A549 (cell line): ENCODE data around the gene KLK11.

ENCODE experiments used
- CHD2 ChIP-seq: fragments of 150-350 bp; IDR thresholded peaks from 2 replicates; pipeline ENCODE4 v1.6.1; 2014; ENCODE audit warnings: low read length; ENCODE audit not compliant: partially characterized antibody
- CTCF ChIP-seq: fragments of >200 bp; sonication (Bioruptor Twin); formaldehyde crosslinking; IDR thresholded peaks from 3 replicates; pipeline ENCODE4 v1.5.1; 2016
- EHMT2 ChIP-seq: fragments of 200-600 bp; sonication (generic); IDR thresholded peaks from 2 replicates; pipeline ENCODE4 v1.6.1; 2016; ENCODE audit warnings: antibody characterized with exemption, low read depth, mild to moderate bottlenecking, moderate library complexity
- EP300 ChIP-seq, 2 experiments: fragments of >200 bp; sonication (Bioruptor Twin); formaldehyde crosslinking; IDR thresholded peaks; 2 replicates in 1 of 2; 3 replicates in 1 of 2; pipeline ENCODE4 v1.6.1; 2016 to 2017
- FOSL2 ChIP-seq, 2 experiments: fragments of 450-650 bp in 1 of 2; fragments of >200 bp in 1 of 2; sonication (Bioruptor Twin) in 1 of 2; formaldehyde crosslinking; IDR thresholded peaks; 2 replicates each; pipeline versions ENCODE4 v1.5.0 to v1.6.1; 2016 to 2020; ENCODE audit warnings: mild to moderate bottlenecking in 1 of 2, moderate library complexity in 1 of 2
- JUN ChIP-seq, 2 experiments: fragments of >200 bp; sonication (Bioruptor Twin); formaldehyde crosslinking; IDR thresholded peaks; 2 replicates in 1 of 2; 3 replicates in 1 of 2; pipeline ENCODE4 v1.6.1; 2016 to 2017
- JUNB ChIP-seq: fragments of >200 bp; sonication (Bioruptor Twin); formaldehyde crosslinking; IDR thresholded peaks from 2 replicates; pipeline ENCODE4 v1.6.1; 2016
- POLR2A ChIP-seq: IDR thresholded peaks from 2 replicates; pipeline ENCODE4 v1.6.1; 2012; ENCODE audit warnings: mild to moderate bottlenecking, low read length
- POLR2AphosphoS2 ChIP-seq: conservative IDR thresholded peaks from 2 replicates; pipeline ENCODE4 v1.6.1; 2012; ENCODE audit warnings: low read length, improper control_type of control experiment, inconsistent platforms
- RCOR1 ChIP-seq: fragments of 150-350 bp; IDR thresholded peaks from 2 replicates; pipeline ENCODE4 v1.6.1; 2014; ENCODE audit warnings: antibody characterized with exemption, low read length, low read depth
- RFX5 ChIP-seq: fragments of 450-650 bp; IDR thresholded peaks from 2 replicates; pipeline ENCODE4 v1.7.1; 2014; ENCODE audit warnings: antibody characterized with exemption, mild to moderate bottlenecking, moderate library complexity
- TP53 ChIP-seq: fragments of 250-450 bp; sonication (Bioruptor Pico); IDR thresholded peaks from 2 replicates; pipeline ENCODE4 v1.5.0; 2021; ENCODE audit warnings: mild to moderate bottlenecking, moderate library complexity
- ZNF302 ChIP-seq: fragments of 250-450 bp; sonication (Bioruptor Pico); IDR thresholded peaks from 2 replicates; pipeline ENCODE4 v1.9.0; 2021; ENCODE audit warnings: inconsistent platforms, mild to moderate bottlenecking, moderate library complexity

DNA sequence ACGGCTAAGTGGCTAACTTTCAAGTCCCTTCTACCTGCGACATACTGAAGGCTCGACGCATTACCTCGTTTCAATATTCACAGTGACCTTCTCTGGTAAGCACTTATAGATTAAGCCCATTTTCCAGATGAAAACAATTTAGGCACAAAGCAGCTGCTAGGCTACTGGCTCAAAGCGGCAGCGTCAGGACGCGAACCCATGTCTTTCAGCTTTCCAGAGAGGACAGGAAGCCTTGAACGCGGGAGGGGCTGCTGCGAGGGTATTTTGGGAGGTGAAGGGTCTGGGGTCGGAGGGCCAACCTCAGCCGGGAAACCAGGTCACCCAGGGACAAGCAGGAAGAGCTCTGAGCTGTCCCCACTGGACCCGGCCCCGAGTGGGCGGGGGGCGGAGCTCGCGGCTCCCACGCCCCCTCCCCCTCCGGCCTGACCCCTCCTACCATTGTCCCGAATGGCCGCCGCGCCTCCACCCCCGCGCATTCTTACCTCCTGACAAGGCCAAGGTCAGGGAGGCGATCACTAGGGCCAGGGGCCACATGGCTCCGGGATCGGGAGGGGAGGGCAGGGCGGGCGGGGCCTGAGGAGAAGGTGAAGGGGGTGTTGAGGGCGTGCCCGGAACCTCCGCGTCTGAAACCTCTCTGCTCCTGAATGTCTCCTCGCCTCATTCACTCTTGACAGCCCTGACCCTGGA lies 38.3 kb upstream of the KLK11 start, which contains the start of gene KLK13:
- TF ChIP-seq CTCF (no peak), CHD2 (no peak), FOSL2 (IDR thresholded peaks at IDR 0.05) (no peak), FOSL2 (CRISPR knock-in tag; IDR thresholded peaks at IDR 0.05) (no peak), POLR2AphosphoS2 (no peak), EP300 (IDR thresholded peaks at IDR 0.05) (no peak), TP53 (CRISPR knock-in tag) (no peak), RCOR1 (no peak), JUNB (no peak), ZNF302 (CRISPR knock-in tag) (no peak), EHMT2 (no peak), JUN (IDR thresholded peaks at IDR 0.05) (no peak), POLR2A (no peak), RFX5 (no peak)
